SU-DHL-6 (cell line): Measurements from ENCODE around the gene PLEKHF1.
"Not testable (repeated sequence)": the region's sequence is repeated elsewhere in the genome, so short reads cannot be mapped to it uniquely, and the experiment has no call there.

Experiments used
- H2AFZ ChIP-seq: fragments of 200-600 bp; sonication (generic); 2 replicates; pipeline ENCODE4 v1.6.1; 2014; ENCODE audit warnings: low read depth, mild to moderate bottlenecking, moderate library complexity, mixed read lengths, antibody characterized with exemption, low read length; ENCODE audit not compliant: severe bottlenecking
- H3F3A ChIP-seq: fragments of 200-600 bp; shearing (Covaris generic); 2 replicates; pipeline ENCODE4 v1.6.0; 2016; ENCODE audit warnings: antibody characterized with exemption, mild to moderate bottlenecking; ENCODE audit not compliant: insufficient read depth
- H3K27ac ChIP-seq: fragments of 200-600 bp; sonication (generic); 2 replicates; pipeline ENCODE4 v1.5.1; 2016; ENCODE audit warnings: low read depth, mild to moderate bottlenecking, low read length, moderate library complexity, mixed read lengths
- H3K27me3 ChIP-seq: fragments of 200-600 bp; sonication (generic), shearing (Covaris generic); 2 replicates; pipeline ENCODE4 v1.6.0; 2014; ENCODE audit warnings: mild to moderate bottlenecking, low read length
- H3K36me3 ChIP-seq: fragments of 200-600 bp; sonication (generic); 2 replicates; pipeline ENCODE4 v1.6.1; 2014; ENCODE audit warnings: mild to moderate bottlenecking, low read length, mixed read lengths
- H3K4me2 ChIP-seq: fragments of 300-600, 200-600 bp; shearing (Covaris generic), sonication (generic); 2 replicates; pipeline ENCODE4 v1.6.0; 2014; ENCODE audit warnings: low read length, low read depth, mild to moderate bottlenecking; ENCODE audit not compliant: poor library complexity, severe bottlenecking
- H3K4me3 ChIP-seq: fragments of 200-600 bp; sonication (generic); 2 replicates; pipeline ENCODE4 v1.5.1; 2014; ENCODE audit warnings: antibody characterized with exemption, low read length, mild to moderate bottlenecking, mixed read lengths; ENCODE audit not compliant: insufficient read depth, poor library complexity, severe bottlenecking
- H3K79me2 ChIP-seq: fragments of 200-600 bp; sonication (generic); 2 replicates; pipeline ENCODE4 v1.6.1; 2014; ENCODE audit warnings: mild to moderate bottlenecking, low read length, moderate library complexity; ENCODE audit not compliant: insufficient read depth
- H3K9ac ChIP-seq: fragments of 200-600 bp; sonication (generic); 2 replicates; pipeline ENCODE4 v1.7.0; 2014; ENCODE audit warnings: mild to moderate bottlenecking, low read length
- H3K9me2 ChIP-seq: fragments of 200-600 bp; sonication (generic); replicated peaks from 2 replicates; pipeline ENCODE4 v1.6.1; 2014; ENCODE audit warnings: low read length; ENCODE audit not compliant: insufficient read depth
- H3K9me3 ChIP-seq: fragments of 200-600 bp; sonication (generic); 2 replicates; pipeline ENCODE4 v1.6.1; 2014; ENCODE audit warnings: low read length, mixed read lengths; ENCODE audit not compliant: insufficient read depth
- H4K20me1 ChIP-seq: fragments of 200-600 bp; sonication (generic); 2 replicates; pipeline ENCODE4 v1.6.1; 2014; ENCODE audit warnings: low read depth, mild to moderate bottlenecking, antibody characterized with exemption, low read length, moderate library complexity, mixed read lengths
- EZH2phosphoT487 ChIP-seq: fragments of 200-600 bp; sonication (generic), shearing (Covaris generic); conservative IDR thresholded peaks from 2 replicates; pipeline ENCODE4 v1.6.1; 2018; ENCODE audit warnings: mild to moderate bottlenecking, antibody characterized with exemption, low read length, moderate library complexity, mixed read lengths
- TF ChIP-seq, protein P1 (sequence below): fragments of 200-600 bp; sonication (generic); IDR thresholded peaks from one replicate; pipeline ENCODE4 v1.5.1; 2017; ENCODE audit warnings: antibody characterized with exemption, mild to moderate bottlenecking, low read length, moderate library complexity; ENCODE audit not compliant: insufficient read depth, poor library complexity, severe bottlenecking

Gene PLEKHF1

DNA sequence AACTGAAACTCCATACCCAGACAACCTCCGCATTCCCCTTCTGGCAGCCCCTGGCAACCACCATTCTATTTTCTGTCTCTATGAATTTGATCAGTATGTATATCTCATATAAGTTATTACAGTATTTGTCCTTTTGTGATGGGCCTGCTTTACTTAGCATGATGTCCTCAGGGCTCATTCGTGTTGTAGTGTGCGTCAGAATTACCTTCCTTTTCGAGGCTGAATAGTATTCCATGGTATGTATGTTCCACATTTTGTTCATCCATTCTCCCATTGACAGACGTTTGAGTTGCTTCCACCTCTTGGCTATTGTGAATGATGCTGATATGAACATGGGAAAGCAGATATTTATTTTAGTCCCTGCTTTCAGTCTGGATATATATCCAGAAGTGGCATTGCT is 5.0 kb downstream of the PLEKHF1 start:
- H3K9me2 ChIP-seq, result no peaks in the 10 kb centered on the region
- H2AFZ ChIP-seq, result no peak overlapping the region
- H3K36me3 ChIP-seq, result no peaks in the 10 kb centered on the region
- H3K9ac ChIP-seq, result no peak overlapping the region
- peaks cover 7% of the 10 kb centered on the region for H3F3A ChIP-seq
- no peaks in the 10 kb centered on the region for H4K20me1 ChIP-seq
- no peaks in the 10 kb centered on the region for H3K9me3 ChIP-seq
- H3K27me3 ChIP-seq, result no peaks in the 10 kb centered on the region
- no peaks in the 10 kb centered on the region for H3K79me2 ChIP-seq
- no peak overlapping the region for H3K4me3 ChIP-seq
- no peak overlapping the region for H3K4me2 ChIP-seq
- no peak for TF ChIP-seq EZH2phosphoT487
- TF ChIP-seq, protein P1, sequence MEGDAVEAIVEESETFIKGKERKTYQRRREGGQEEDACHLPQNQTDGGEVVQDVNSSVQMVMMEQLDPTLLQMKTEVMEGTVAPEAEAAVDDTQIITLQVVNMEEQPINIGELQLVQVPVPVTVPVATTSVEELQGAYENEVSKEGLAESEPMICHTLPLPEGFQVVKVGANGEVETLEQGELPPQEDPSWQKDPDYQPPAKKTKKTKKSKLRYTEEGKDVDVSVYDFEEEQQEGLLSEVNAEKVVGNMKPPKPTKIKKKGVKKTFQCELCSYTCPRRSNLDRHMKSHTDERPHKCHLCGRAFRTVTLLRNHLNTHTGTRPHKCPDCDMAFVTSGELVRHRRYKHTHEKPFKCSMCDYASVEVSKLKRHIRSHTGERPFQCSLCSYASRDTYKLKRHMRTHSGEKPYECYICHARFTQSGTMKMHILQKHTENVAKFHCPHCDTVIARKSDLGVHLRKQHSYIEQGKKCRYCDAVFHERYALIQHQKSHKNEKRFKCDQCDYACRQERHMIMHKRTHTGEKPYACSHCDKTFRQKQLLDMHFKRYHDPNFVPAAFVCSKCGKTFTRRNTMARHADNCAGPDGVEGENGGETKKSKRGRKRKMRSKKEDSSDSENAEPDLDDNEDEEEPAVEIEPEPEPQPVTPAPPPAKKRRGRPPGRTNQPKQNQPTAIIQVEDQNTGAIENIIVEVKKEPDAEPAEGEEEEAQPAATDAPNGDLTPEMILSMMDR, result no peak
- no peak overlapping the region for H3K27ac ChIP-seq

DNA sequence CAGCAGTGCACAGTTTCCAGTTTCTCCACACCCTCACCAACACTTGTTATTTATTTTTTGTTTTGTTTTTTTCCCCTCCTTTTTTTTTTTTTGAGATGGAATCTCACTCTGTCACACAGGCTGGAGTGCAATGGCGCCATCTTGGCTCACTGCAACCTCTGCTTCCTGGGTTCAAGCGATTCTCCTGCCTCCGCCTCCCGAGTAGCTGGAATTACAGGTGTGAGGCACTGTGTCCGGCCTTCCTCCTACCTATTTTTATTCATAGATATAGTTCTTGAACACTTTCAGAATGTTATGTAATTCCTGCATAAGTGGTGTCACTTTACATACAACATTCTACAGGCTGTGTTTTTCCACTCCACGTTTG is 5.7 kb downstream of the PLEKHF1 start:
- not testable (repeated sequence) for H3K79me2 ChIP-seq

GRCh38 chr19:29671393-29672160 is 6.3 kb downstream of the PLEKHF1 start:
- H3K79me2 ChIP-seq, result no peaks in the 10 kb centered on the region

More for the DNA sequence above, 5.7 kb downstream of the PLEKHF1 start:
- not testable (repeated sequence) for H3K9me2 ChIP-seq, H3K36me3 ChIP-seq, H3K4me3 ChIP-seq, H3F3A ChIP-seq, H3K27me3 ChIP-seq, H3K9me3 ChIP-seq, H4K20me1 ChIP-seq, H3K9ac ChIP-seq
- Histone ChIP-seq H3K27ac (peak overlapping the region; percentile 71; the same call in 1 of the 2 replicates), H2AFZ (peak overlapping the region; percentile 71), H3K4me2 (peak overlapping the region; percentile 29)

More at GRCh38 chr19:29671393-29672160, 6.3 kb downstream of the PLEKHF1 start:
- no peaks in the 10 kb centered on the region for H4K20me1 ChIP-seq
- H2AFZ ChIP-seq, result peak overlapping the region; percentile 71
- H3K27ac ChIP-seq, result peak overlapping the region; percentile 71
- H3K36me3 ChIP-seq, result no peaks in the 10 kb centered on the region
- no peaks in the 10 kb centered on the region for H3K9me3 ChIP-seq
- TF ChIP-seq, protein P1, result no peak
- TF ChIP-seq EZH2phosphoT487, result no peak
- peak overlapping the region; percentile 10; the same call in 1 of the 2 replicates for H3K9ac ChIP-seq
- no peaks in the 10 kb centered on the region for H3K27me3 ChIP-seq
- H3K4me3 ChIP-seq, result no peak overlapping the region
- no peaks in the 10 kb centered on the region for H3K9me2 ChIP-seq
- H3K4me2 ChIP-seq, result peak overlapping the region; percentile 29
- H3F3A ChIP-seq, result peaks cover 7% of the 10 kb centered on the region
